Left ventricle myocardium inferior (tissue), 1 donor: ENCODE measurements around the gene NHLRC4. TPM values are rescaled to one million over a fixed set of nuclear protein-coding genes. Genes with fewer than 3 reads are reported as not detected.

Experiments used
- DNase-seq: peaks from one replicate; pipeline ENCODE4 v3.0.0-alpha.2; 2020
- H3K27ac ChIP-seq: fragments of 200-600 bp; replicated peaks from 2 replicates; pipeline ENCODE4 v1.8.0; 2021
- H3K27me3 ChIP-seq: fragments of 200-600 bp; 2 replicates; pipeline ENCODE4 v1.8.0; 2021; ENCODE audit warnings: low read depth
- H3K36me3 ChIP-seq: fragments of 200-600 bp; 2 replicates; pipeline ENCODE4 v1.8.0; 2021
- H3K4me1 ChIP-seq: fragments of 200-600 bp; 2 replicates; pipeline ENCODE4 v1.8.0; 2021
- H3K4me3 ChIP-seq: fragments of 200-600 bp; 2 replicates; pipeline ENCODE4 v1.8.0; 2021; ENCODE audit warnings: mild to moderate bottlenecking, moderate library complexity
- H3K9me3 ChIP-seq: fragments of 200-600 bp; replicated peaks from 2 replicates; pipeline ENCODE4 v1.8.0; 2021
- intact Hi-C: fragments of 100-400 bp; cut with micrococcal nuclease; formaldehyde crosslinking; loops from one replicate; pipeline ENCODE4 v1.11.0; 2022
- total RNA-seq: library from RNA; stranded (reverse); fragmentation: NEBNext Ultra II Directional; extraction: Animal tissue kit (Norgen Biotek cat#: 25700); gene quantifications from one replicate; pipeline ENCODE4 v1.2.1, GENCODE V29; 2021
- TF ChIP-seq, protein P1 (sequence below): fragments of 200-600 bp; IDR thresholded peaks from 2 replicates; pipeline ENCODE4 v1.8.0; 2021; ENCODE audit warnings: antibody characterized with exemption, mild to moderate bottlenecking, borderline replicate concordance
- donor health status: DM: no; HTN: yes; CAD: no; lungs with severe emphysema.

Gene NHLRC4
- total RNA-seq, 1 donor from 2014 or later: 0.11 TPM

DNA sequence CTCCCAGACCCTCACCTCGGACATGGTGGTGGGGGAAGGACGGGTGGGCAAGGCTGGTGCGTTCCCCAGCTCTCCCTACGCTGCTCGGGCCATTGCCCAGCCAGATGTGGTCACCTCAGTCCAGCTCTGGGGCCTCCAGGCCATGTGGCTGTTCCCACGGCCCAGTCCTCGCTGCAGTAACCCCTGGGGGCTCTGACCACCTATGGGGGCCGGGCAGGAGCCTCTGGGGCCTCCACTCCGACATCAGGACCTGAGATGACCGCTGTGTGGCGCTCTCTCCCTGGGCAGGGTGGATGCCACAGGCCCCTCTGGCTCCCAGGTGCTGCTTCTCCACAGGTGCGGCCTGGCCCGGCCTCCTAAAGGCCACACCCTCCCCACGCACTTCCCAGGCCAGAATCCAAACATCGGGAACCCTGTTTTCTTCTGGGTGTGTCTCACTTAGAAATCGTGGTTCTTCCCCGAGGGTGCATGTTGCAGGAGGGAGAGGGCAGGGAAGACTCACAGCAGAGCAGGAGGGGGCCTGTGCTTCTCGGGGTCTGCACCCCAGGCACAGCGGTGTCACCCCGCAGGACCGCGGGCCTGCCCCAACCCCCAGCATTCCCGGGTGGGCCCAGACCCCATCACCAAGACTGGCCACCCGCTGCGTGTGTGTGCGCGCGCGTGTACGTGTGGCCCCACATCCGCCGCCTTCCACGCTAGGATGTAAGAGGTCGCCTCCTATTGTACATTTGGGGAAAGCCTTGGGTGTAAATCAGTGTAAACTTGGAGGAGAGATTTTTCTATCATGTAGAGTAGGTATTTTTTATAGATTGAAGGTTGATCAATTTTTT lies 45.2 kb upstream of the NHLRC4 start:
- Histone ChIP-seq H3K36me3 (peaks cover 32% of the 10 kb centered on the region), H3K4me1 (peaks cover 26% of the 10 kb centered on the region), H3K27ac (no peak overlapping the region), H3K27me3 (no peaks in the 10 kb centered on the region), H3K4me3 (no peak overlapping the region), H3K9me3 (no peaks in the 10 kb centered on the region)
- DNase-seq: no peak
- TF ChIP-seq, protein P1, sequence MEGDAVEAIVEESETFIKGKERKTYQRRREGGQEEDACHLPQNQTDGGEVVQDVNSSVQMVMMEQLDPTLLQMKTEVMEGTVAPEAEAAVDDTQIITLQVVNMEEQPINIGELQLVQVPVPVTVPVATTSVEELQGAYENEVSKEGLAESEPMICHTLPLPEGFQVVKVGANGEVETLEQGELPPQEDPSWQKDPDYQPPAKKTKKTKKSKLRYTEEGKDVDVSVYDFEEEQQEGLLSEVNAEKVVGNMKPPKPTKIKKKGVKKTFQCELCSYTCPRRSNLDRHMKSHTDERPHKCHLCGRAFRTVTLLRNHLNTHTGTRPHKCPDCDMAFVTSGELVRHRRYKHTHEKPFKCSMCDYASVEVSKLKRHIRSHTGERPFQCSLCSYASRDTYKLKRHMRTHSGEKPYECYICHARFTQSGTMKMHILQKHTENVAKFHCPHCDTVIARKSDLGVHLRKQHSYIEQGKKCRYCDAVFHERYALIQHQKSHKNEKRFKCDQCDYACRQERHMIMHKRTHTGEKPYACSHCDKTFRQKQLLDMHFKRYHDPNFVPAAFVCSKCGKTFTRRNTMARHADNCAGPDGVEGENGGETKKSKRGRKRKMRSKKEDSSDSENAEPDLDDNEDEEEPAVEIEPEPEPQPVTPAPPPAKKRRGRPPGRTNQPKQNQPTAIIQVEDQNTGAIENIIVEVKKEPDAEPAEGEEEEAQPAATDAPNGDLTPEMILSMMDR: no peak
- intact Hi-C loops: no loop called here

DNA sequence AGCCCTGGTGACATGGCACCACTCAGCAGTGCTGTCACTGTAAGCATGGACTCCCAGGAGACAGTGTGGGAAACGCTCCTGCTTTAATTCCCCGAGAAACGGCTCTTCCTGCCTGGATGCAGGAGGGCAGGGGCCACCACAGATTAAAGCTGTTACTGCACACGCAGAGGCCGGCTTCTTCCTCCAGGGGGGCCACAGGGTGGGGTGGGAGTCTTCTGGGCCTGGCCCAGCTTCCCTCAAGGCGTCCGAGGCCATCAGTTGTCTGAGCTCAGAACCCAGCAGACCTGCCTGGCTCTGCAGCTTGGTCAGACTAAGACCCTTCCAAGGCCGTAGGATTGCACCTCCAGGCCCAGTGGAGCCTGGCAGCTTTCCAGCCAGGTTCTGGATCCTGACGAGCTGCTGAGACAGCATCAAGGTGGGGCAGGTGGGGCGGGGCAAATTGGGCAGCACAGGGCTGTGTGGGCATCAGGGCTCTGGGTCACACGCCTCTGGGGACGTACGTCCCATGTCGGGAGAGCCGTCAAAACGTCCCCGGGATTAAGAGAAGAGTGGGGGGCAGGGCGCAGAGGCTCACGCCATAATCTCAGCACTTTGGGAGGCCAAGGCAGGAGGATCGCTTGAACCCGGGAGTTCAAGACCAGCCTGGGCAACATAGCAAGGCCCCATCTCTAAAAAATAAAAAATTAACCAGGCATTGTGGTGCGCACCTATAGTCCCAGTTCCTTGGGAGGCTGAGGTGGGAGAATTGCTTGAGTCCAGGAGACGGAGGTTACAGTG lies 44.3 kb upstream of the NHLRC4 start:
- H3K27ac ChIP-seq: no peak overlapping the region
- TF ChIP-seq, protein P1: no peak
- no peak for DNase-seq
- H3K36me3 ChIP-seq: peaks cover 24% of the 10 kb centered on the region
- H3K4me3 ChIP-seq: no peak overlapping the region
- no peaks in the 10 kb centered on the region for H3K9me3 ChIP-seq
- no peaks in the 10 kb centered on the region for H3K27me3 ChIP-seq
- H3K4me1 ChIP-seq: peaks cover 32% of the 10 kb centered on the region
- intact Hi-C loops: no loop called here

DNA sequence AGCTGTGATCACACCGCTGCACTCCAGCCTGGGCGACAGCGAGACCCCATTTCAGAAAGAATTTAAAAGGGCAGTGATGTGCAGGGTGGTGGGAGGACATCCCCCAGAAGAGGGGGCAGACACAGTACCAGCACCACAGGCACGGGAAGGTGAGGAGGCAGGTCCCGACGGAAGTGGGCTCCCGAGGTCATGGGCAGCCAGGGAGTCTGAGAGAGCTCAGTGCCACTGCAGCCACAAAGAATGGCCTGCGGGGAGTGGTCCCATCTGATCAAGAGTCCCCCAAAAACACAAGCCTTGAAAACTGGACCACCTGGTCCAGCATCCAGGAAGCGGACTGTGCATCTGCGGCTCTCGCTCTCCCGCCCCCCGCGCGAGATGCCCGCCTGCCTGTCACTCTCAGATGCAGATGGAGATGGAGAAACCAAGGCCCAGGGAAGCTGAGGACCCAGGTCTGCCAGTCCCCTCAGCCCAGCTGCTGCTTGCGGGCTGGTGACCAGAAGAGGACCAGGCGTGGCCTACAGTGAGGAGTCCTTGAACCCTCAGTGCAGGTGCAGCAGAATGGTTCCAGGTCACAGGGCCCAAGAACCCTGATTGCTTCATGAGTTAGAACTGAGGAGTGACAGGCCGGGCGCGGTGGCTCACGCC lies 43.6 kb upstream of the NHLRC4 start:
- Histone ChIP-seq H3K27ac (no peak overlapping the region), H3K4me1 (peaks cover 34% of the 10 kb centered on the region), H3K27me3 (no peaks in the 10 kb centered on the region), H3K36me3 (peaks cover 24% of the 10 kb centered on the region), H3K9me3 (no peaks in the 10 kb centered on the region), H3K4me3 (no peak overlapping the region)
- DNase-seq: no peak
- TF ChIP-seq, protein P1: no peak
- intact Hi-C loops: no loop called here

DNA sequence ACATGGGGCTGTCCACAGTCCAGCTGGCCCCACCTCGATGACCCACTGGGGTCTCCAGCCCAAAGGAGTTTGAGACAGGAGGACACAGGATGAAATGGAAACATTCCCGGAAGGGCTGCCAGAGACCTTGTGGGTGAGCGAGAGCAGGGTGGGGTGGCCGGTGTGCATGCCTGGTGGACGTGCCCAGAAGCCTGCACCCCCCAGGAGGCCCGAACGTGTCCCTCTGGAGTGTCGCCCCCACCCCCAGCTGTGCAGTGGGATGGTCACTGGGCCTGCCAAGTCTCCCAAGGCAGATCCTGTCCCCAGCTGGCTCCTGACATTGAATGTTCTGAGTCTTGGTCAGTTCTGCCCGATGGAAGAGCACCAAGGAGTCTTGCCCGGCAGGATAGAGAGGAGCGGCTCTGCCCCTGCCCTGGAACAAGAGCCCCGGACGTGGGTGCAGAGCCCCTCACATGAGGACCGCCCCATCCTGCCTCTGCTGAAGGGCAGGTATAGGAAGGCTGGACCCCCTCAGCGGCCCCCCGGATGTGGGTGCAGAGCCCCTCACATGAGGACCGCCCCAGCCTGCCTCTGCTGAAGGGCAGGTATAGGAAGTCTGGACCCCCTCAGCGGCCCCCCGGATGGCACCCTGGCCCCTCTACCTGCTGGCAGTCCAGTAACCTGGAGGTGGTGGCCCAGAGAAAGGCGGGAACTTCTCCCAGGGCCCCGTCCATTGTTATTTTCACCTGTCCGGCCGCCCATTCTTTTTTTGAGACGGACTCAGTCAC lies 42.3 kb upstream of the NHLRC4 start:
- peaks cover 47% of the 10 kb centered on the region for H3K4me1 ChIP-seq
- no peak overlapping the region for H3K4me3 ChIP-seq
- H3K9me3 ChIP-seq: no peaks in the 10 kb centered on the region
- TF ChIP-seq, protein P1: no peak
- H3K36me3 ChIP-seq: peaks cover 17% of the 10 kb centered on the region
- DNase-seq: no peak
- intact Hi-C loops: no loop called here
- no peak overlapping the region for H3K27ac ChIP-seq
- H3K27me3 ChIP-seq: no peaks in the 10 kb centered on the region

DNA sequence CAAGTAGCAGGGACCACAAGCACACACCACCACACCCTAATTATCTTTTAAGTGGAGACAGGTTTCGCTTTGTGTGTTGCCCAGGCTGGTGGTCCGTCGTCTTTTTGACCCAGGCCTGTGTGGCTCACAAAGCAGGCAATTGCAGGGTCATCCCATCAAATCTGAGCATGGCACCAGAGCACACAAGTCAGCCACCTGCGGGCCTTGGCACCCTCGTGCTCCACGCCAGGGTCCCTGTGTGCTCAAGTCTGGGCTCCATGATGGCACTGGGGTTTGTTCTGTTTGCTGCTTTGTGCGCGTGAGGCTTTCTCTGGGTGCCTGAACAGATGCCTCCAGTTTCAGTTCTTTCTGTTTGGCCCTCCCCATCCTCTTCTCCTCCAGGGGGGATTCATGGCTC lies 41.7 kb upstream of the NHLRC4 start:
- DNase-seq: no peak
- no peaks in the 10 kb centered on the region for H3K9me3 ChIP-seq
- intact Hi-C loops: no loop called here
- peaks cover 10% of the 10 kb centered on the region for H3K36me3 ChIP-seq
- TF ChIP-seq, protein P1: no peak
- H3K4me1 ChIP-seq: peaks cover 53% of the 10 kb centered on the region
- no peak overlapping the region for H3K4me3 ChIP-seq
- H3K27me3 ChIP-seq: no peaks in the 10 kb centered on the region
- peak overlapping the region; percentile 95 for H3K27ac ChIP-seq
